GM12878 (cell line): Measurements from ENCODE around the gene TCTN1.

Source experiments
- CBX5 ChIP-seq: sonication (generic); IDR thresholded peaks from 2 replicates; pipeline ENCODE4 v1.6.1; 2016; ENCODE audit warnings: low read depth, moderate library complexity, mild to moderate bottlenecking, inconsistent platforms
- KDM1A ChIP-seq: fragments of 200-600 bp; sonication (generic); IDR thresholded peaks from 2 replicates; pipeline ENCODE4 v1.6.1; 2016; ENCODE audit warnings: borderline replicate concordance
- NBN ChIP-seq: fragments of 450-650 bp; IDR thresholded peaks from 2 replicates; pipeline ENCODE4 v1.6.1; 2016
- POLR2A ChIP-seq: IDR thresholded peaks from 2 replicates; pipeline ENCODE4 v1.6.1; 2011; ENCODE audit warnings: low read depth, mild to moderate bottlenecking, low read length
- POLR2AphosphoS2 ChIP-seq: IDR thresholded peaks from 2 replicates; pipeline ENCODE4 v1.6.1; 2011; ENCODE audit warnings: low read depth, mild to moderate bottlenecking, low read length, improper control_type of control experiment, moderate library complexity
- POLR2AphosphoS5 ChIP-seq: IDR thresholded peaks from 2 replicates; pipeline ENCODE4 v1.6.1; 2011; ENCODE audit warnings: mild to moderate bottlenecking, low read length, inconsistent platforms
- SREBF2 ChIP-seq: IDR thresholded peaks from 2 replicates; pipeline ENCODE4 v1.6.1; 2012; ENCODE audit warnings: mild to moderate bottlenecking, low read length
- SRF ChIP-seq, 2 experiments: IDR thresholded peaks; 2 replicates each; pipeline ENCODE4 v1.6.1; 2011; ENCODE audit warnings: low read depth in 2 of 2, low read length in 2 of 2, mild to moderate bottlenecking in 1 of 2, moderate library complexity in 1 of 2
- SUPT20H ChIP-seq: IDR thresholded peaks from 2 replicates; pipeline ENCODE4 v1.6.1; 2011; ENCODE audit warnings: low read depth, mild to moderate bottlenecking, low read length, moderate library complexity, borderline replicate concordance; ENCODE audit not compliant: control insufficient read depth
- TF ChIP-seq, protein P1 (sequence below), 3 experiments: IDR thresholded peaks in 2 of 3; conservative IDR thresholded peaks in 1 of 3; 2 replicates each; pipeline ENCODE4 v1.5.1; 2011; ENCODE audit warnings: low read depth in 3 of 3, low read length in 3 of 3, mild to moderate bottlenecking in 3 of 3, control low read depth in 2 of 3, moderate library complexity in 2 of 3, inconsistent platforms in 1 of 3, mixed read lengths in 1 of 3; ENCODE audit not compliant: control insufficient read depth in 2 of 3, insufficient read depth in 1 of 3; ENCODE audit errors: extremely low read depth in 1 of 3
- TF ChIP-seq, protein P2 (sequence below): IDR thresholded peaks from 2 replicates; pipeline ENCODE4 v1.6.1; 2012; ENCODE audit warnings: low read depth, low read length, improper control_type of control experiment
- TF ChIP-seq, protein P3 (sequence below): IDR thresholded peaks from 2 replicates; pipeline ENCODE4 v1.6.1; 2012; ENCODE audit warnings: low read depth, low read length, improper control_type of control experiment

- TF ChIP-seq POLR2AphosphoS5 (peak; percentile 86), POLR2AphosphoS2 (no peak), CBX5 (no peak), SUPT20H (no peak), KDM1A (no peak), POLR2A (peak; percentile 72), NBN (no peak), SREBF2 (no peak), SRF (IDR thresholded peaks at IDR 0.05; ENCODE audit: low read depth in 2 of 2, low read length in 2 of 2) (peak; percentile 25 to 39; a peak in 1 of 4 replicates)
- TF ChIP-seq, protein P1, sequence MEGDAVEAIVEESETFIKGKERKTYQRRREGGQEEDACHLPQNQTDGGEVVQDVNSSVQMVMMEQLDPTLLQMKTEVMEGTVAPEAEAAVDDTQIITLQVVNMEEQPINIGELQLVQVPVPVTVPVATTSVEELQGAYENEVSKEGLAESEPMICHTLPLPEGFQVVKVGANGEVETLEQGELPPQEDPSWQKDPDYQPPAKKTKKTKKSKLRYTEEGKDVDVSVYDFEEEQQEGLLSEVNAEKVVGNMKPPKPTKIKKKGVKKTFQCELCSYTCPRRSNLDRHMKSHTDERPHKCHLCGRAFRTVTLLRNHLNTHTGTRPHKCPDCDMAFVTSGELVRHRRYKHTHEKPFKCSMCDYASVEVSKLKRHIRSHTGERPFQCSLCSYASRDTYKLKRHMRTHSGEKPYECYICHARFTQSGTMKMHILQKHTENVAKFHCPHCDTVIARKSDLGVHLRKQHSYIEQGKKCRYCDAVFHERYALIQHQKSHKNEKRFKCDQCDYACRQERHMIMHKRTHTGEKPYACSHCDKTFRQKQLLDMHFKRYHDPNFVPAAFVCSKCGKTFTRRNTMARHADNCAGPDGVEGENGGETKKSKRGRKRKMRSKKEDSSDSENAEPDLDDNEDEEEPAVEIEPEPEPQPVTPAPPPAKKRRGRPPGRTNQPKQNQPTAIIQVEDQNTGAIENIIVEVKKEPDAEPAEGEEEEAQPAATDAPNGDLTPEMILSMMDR (IDR thresholded peaks at IDR 0.05 in 2 of 3, conservative IDR thresholded peaks at IDR 0.05 in 1 of 3; ENCODE audit: control insufficient read depth in 2 of 3, extremely low read depth in 1 of 3, insufficient read depth in 1 of 3, low read depth in 3 of 3, low read length in 3 of 3), result no peak
- TF ChIP-seq, protein P2, sequence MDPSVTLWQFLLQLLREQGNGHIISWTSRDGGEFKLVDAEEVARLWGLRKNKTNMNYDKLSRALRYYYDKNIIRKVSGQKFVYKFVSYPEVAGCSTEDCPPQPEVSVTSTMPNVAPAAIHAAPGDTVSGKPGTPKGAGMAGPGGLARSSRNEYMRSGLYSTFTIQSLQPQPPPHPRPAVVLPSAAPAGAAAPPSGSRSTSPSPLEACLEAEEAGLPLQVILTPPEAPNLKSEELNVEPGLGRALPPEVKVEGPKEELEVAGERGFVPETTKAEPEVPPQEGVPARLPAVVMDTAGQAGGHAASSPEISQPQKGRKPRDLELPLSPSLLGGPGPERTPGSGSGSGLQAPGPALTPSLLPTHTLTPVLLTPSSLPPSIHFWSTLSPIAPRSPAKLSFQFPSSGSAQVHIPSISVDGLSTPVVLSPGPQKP, result no peak
- TF ChIP-seq, protein P3, sequence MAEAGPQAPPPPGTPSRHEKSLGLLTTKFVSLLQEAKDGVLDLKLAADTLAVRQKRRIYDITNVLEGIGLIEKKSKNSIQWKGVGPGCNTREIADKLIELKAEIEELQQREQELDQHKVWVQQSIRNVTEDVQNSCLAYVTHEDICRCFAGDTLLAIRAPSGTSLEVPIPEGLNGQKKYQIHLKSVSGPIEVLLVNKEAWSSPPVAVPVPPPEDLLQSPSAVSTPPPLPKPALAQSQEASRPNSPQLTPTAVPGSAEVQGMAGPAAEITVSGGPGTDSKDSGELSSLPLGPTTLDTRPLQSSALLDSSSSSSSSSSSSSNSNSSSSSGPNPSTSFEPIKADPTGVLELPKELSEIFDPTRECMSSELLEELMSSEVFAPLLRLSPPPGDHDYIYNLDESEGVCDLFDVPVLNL, result no peak
Measured at GRCh38 chr12:110583137-110584059, 30.5 kb upstream of the TCTN1 start, which contains the start of gene PPTC7.
